ENCODE results near the gene RPAP3.

GRCh38 chr12:47739297-47739696 lies 33.5 kb upstream of the RPAP3 start:
- no peak for TF ChIP-seq EP300 (IDR thresholded peaks at IDR 0.05)
- no peak for TF ChIP-seq CTCF (IDR thresholded peaks at IDR 0.05)
- no peak for TF ChIP-seq POLR2A (IDR thresholded peaks at IDR 0.05)
- TF ChIP-seq POLR2AphosphoS5 (IDR thresholded peaks at IDR 0.05) = no peak

All from suprapubic skin (tissue), 4 donors.